DND-41 (cell line): Measurements from ENCODE around the gene TPPP3.

Source experiments
- ATAC-seq: fragments of 200-7000 bp; cut with Tn5 transposase; 3 replicates; pipeline ENCODE4 v1.9.1; 2021; ENCODE audit warnings: low read depth; ENCODE audit not compliant: insufficient read depth
- DNase-seq: peaks from one replicate; pipeline ENCODE4 v3.0.0-alpha.2; 2020
- H2AFZ ChIP-seq: 2 replicates; pipeline ENCODE4 v1.6.0; 2012; ENCODE audit warnings: low read depth, low read length
- H3K27ac ChIP-seq: 2 replicates; pipeline ENCODE4 v1.5.1; 2012; ENCODE audit warnings: low read length, inconsistent platforms
- H3K27me3 ChIP-seq: fragments of 200-600 bp; sonication (generic); 2 replicates; pipeline ENCODE4 v1.6.0; 2012; ENCODE audit warnings: low read length, mild to moderate bottlenecking, inconsistent platforms; ENCODE audit not compliant: insufficient read depth, poor library complexity
- H3K36me3 ChIP-seq: 2 replicates; pipeline ENCODE4 v1.5.1; 2012; ENCODE audit warnings: low read length, inconsistent platforms; ENCODE audit not compliant: insufficient read depth
- H3K4me1 ChIP-seq: 2 replicates; pipeline ENCODE4 v1.5.1; 2012; ENCODE audit warnings: mild to moderate bottlenecking, low read length; ENCODE audit not compliant: insufficient read depth
- H3K4me2 ChIP-seq: 2 replicates; pipeline ENCODE4 v1.6.0; 2012; ENCODE audit warnings: mild to moderate bottlenecking, moderate library complexity, low read length, inconsistent platforms; ENCODE audit not compliant: insufficient read depth
- H3K4me3 ChIP-seq, 2 experiments: fragments of 200-600 bp in 1 of 2; shearing (Covaris generic) in 1 of 2; 2 replicates each; pipeline ENCODE4 v1.5.1; 2012 to 2016; ENCODE audit warnings: inconsistent platforms in 2 of 2, low read length in 2 of 2, mild to moderate bottlenecking in 2 of 2, low read depth in 1 of 2, moderate library complexity in 1 of 2
- H3K79me2 ChIP-seq: 2 replicates; pipeline ENCODE4 v1.6.0; 2012; ENCODE audit warnings: low read length, inconsistent platforms; ENCODE audit not compliant: insufficient read depth
- H3K9ac ChIP-seq: 2 replicates; pipeline ENCODE4 v1.6.0; 2012; ENCODE audit warnings: low read depth, mild to moderate bottlenecking, inconsistent platforms, low read length, moderate library complexity
- H3K9me3 ChIP-seq: 2 replicates; pipeline ENCODE4 v1.5.1; 2012; ENCODE audit warnings: low read length, moderate library complexity, mild to moderate bottlenecking, inconsistent platforms; ENCODE audit not compliant: insufficient read depth, severe bottlenecking
- H4K20me1 ChIP-seq: 2 replicates; pipeline ENCODE4 v1.6.0; 2012; ENCODE audit warnings: low read length; ENCODE audit not compliant: insufficient read depth
- CTCF ChIP-seq: IDR thresholded peaks from 2 replicates; pipeline ENCODE4 v1.5.1; 2012; ENCODE audit warnings: borderline replicate concordance, low read length, moderate library complexity, mild to moderate bottlenecking; ENCODE audit not compliant: poor library complexity, severe bottlenecking; ENCODE audit errors: extremely low read depth
- EZH2 ChIP-seq: IDR thresholded peaks from 3 replicates; pipeline ENCODE4 v1.6.1; 2012; ENCODE audit warnings: borderline replicate concordance, low read depth, mild to moderate bottlenecking, moderate library complexity, low read length, inconsistent platforms; ENCODE audit not compliant: severe bottlenecking

The TPPP3 gene

GRCh38 chr16:67341250-67341649 lies 52.0 kb downstream of the TPPP3 start:
- H3K9me3 ChIP-seq, result no peaks in the 10 kb centered on the region

More at GRCh38 chr16:67341250-67341649, 52.0 kb downstream of the TPPP3 start:
- no peaks in the 10 kb centered on the region for H3K79me2 ChIP-seq
- H3K27ac ChIP-seq, result no peak overlapping the region
- ATAC-seq (no peak), DNase-seq (no peak)
- H3K4me1 ChIP-seq, result no peaks in the 10 kb centered on the region
- no peak overlapping the region for H3K4me2 ChIP-seq
- H3K27me3 ChIP-seq, result no peaks in the 10 kb centered on the region
- no peak overlapping the region for H3K4me3 ChIP-seq
- H3K9ac ChIP-seq, result no peak overlapping the region
- TF ChIP-seq CTCF, result no peak
- TF ChIP-seq EZH2, result no peak
- H4K20me1 ChIP-seq, result no peaks in the 10 kb centered on the region
- no peak overlapping the region for H2AFZ ChIP-seq
- no peaks in the 10 kb centered on the region for H3K36me3 ChIP-seq
